ENCODE results near the gene CEP126.

The CEP126 gene

GRCh38 chr11:102007567-102008437 is 93.0 kb downstream of the CEP126 start:
- ChIA-PET POLR2A (interaction anchor here (0.9 to 1.0 kb wide), 2 partner anchors 144 to 147 kb away, joined by 3 read pairs; no protein-coding TSS in a partner anchor), CTCF (interaction anchor here (0.6 to 11.9 kb wide), 46 partner anchors 9 to 610 kb away, joined by 3 to 436 read pairs (median 4); partner anchors contain the start of gene CFAP300)
- DNase-seq (ENCODE audit: low read depth, low spot score) = peak; percentile 24
- H3K4me3 ChIP-seq (ENCODE audit: low read depth, low read length) = no peak overlapping the region
- TF ChIP-seq, protein P1, sequence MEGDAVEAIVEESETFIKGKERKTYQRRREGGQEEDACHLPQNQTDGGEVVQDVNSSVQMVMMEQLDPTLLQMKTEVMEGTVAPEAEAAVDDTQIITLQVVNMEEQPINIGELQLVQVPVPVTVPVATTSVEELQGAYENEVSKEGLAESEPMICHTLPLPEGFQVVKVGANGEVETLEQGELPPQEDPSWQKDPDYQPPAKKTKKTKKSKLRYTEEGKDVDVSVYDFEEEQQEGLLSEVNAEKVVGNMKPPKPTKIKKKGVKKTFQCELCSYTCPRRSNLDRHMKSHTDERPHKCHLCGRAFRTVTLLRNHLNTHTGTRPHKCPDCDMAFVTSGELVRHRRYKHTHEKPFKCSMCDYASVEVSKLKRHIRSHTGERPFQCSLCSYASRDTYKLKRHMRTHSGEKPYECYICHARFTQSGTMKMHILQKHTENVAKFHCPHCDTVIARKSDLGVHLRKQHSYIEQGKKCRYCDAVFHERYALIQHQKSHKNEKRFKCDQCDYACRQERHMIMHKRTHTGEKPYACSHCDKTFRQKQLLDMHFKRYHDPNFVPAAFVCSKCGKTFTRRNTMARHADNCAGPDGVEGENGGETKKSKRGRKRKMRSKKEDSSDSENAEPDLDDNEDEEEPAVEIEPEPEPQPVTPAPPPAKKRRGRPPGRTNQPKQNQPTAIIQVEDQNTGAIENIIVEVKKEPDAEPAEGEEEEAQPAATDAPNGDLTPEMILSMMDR (IDR thresholded peaks at IDR 0.05; ENCODE audit: insufficient read depth, low read length, missing control alignments) = peak; percentile 21

- no peak overlapping the region for H3K4me3 ChIP-seq (ENCODE audit: low read depth, low read length)
- ChIA-PET POLR2A (interaction anchor here (0.6 kb wide), 1 partner anchor 161 kb away, joined by 3 read pairs; no protein-coding TSS in a partner anchor), CTCF (interaction anchor here (0.8 to 11.9 kb wide), 5 partner anchors 14 to 554 kb away, joined by 3 to 436 read pairs (median 4); no protein-coding TSS in a partner anchor)
- TF ChIP-seq, protein P1 (IDR thresholded peaks at IDR 0.05; ENCODE audit: insufficient read depth, low read length, missing control alignments) = no peak
- peak; percentile 36 for DNase-seq (ENCODE audit: low read depth, low spot score)
Measured at GRCh38 chr11:102010776-102011494, 96.1 kb downstream of the CEP126 start.

GRCh38 chr11:102012946-102013345 is 98.1 kb downstream of the CEP126 start:
- no peak overlapping the region for H3K4me3 ChIP-seq (ENCODE audit: low read depth, low read length)
- POLR2A ChIA-PET = no interaction called here
- TF ChIP-seq, protein P1 (IDR thresholded peaks at IDR 0.05; ENCODE audit: insufficient read depth, low read length, missing control alignments) = no peak
- DNase-seq (ENCODE audit: low read depth, low spot score) = no peak
- CTCF ChIA-PET = interaction anchor here (0.9 to 11.9 kb wide), 3 partner anchors 133 to 165 kb away, joined by 3 to 436 read pairs (median 3); no protein-coding TSS in a partner anchor

DNA sequence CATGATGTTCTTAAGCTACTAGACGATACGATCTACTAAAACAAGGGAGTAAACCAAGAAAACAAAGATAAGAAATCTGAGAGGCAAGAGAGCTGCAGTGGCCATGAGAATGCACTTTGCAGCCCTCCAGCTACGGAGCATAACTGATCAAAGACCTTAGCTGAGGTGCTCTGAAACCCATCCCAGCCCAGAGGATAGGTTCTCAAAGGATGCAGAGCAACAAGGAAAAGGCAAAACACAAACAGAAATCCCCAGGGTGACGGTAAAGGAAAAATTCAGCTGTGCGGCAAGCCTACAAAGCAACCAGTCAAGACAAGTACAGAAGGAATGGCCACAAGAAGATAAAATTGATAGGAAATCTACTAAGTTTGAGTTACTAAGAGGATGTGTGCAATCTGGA is 99.9 kb downstream of the CEP126 start:
- no peak for DNase-seq (ENCODE audit: low read depth, low spot score)

DNA sequence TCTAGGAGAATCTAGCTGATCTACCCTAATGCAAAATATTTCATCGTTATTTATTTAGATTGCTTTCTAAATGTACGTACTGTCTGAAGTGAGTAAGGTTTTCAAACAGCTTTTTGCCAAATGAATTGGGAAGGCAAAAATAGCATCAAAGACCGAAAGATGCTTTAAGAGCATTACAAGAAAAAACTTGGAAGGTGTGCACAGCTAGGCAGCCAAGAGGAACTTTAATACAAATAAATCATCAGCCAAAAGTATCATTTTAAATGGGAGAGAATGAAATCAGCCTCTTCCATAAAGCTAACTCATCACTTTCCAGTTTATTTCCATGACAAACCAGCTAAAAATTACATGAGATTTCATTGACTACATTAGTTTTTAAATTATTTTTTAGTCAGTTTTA is 102.2 kb downstream of the CEP126 start:
- no peak for DNase-seq (ENCODE audit: low read depth, low spot score)
- TF ChIP-seq, protein P1 (IDR thresholded peaks at IDR 0.05; ENCODE audit: insufficient read depth, low read length, missing control alignments) = no peak
- ChIA-PET POLR2A (no interaction called here), CTCF (interaction anchor here (0.9 to 1.6 kb wide), 3 partner anchors 9 to 50 kb away, joined by 3 to 7 read pairs (median 3); no protein-coding TSS in a partner anchor)
- no peak overlapping the region for H3K4me3 ChIP-seq (ENCODE audit: low read depth, low read length)

More for the DNA sequence above, 99.9 kb downstream of the CEP126 start:
- TF ChIP-seq, protein P1 (IDR thresholded peaks at IDR 0.05; ENCODE audit: insufficient read depth, low read length, missing control alignments) = no peak
- ChIA-PET CTCF (interaction anchor here (1.3 kb wide), 1 partner anchor 9 kb away, joined by 3 read pairs; no protein-coding TSS in a partner anchor), POLR2A (no interaction called here)
- no peak overlapping the region for H3K4me3 ChIP-seq (ENCODE audit: low read depth, low read length)

Measured in AG04449 (cell line).